ENCODE results near the gene ATP2A2.

- no peak for TF ChIP-seq RFX5 (IDR thresholded peaks at IDR 0.05; ENCODE audit: low read depth, low read length)
- no peak for TF ChIP-seq POLR2A (IDR thresholded peaks at IDR 0.05; ENCODE audit: low read depth, low read length)
- TF ChIP-seq CTCF (conservative IDR thresholded peaks at IDR 0.05; ENCODE audit: low read depth, low read length) = no peak
- TF ChIP-seq RAD21 (IDR thresholded peaks at IDR 0.05; ENCODE audit: low read length) = no peak
- TF ChIP-seq MXI1 (IDR thresholded peaks at IDR 0.05; ENCODE audit: borderline replicate concordance, low read depth, low read length) = no peak
- TF ChIP-seq CEBPB (IDR thresholded peaks at IDR 0.05; ENCODE audit: low read depth, low read length) = no peak
- no peak for TF ChIP-seq BHLHE40 (IDR thresholded peaks at IDR 0.05; ENCODE audit: low read depth, low read length)
- no peak for TF ChIP-seq ELK1 (IDR thresholded peaks at IDR 0.05; ENCODE audit: borderline replicate concordance, low read depth, low read length)
- no peak for TF ChIP-seq NFE2L2 (IDR thresholded peaks at IDR 0.05; ENCODE audit: low read depth, low read length)
- TF ChIP-seq RCOR1 (IDR thresholded peaks at IDR 0.05; ENCODE audit: insufficient replicate concordance, low read length) = no peak
Measured at GRCh38 chr12:110277530-110278254, 3.4 kb upstream of the ATP2A2 start.
